ENCODE measurements around the gene SLC22A14.
"Not testable (repeated sequence)": the region's sequence is repeated elsewhere in the genome, so short reads cannot be mapped to it uniquely, and the experiment has no call there.

Gene SLC22A14

DNA sequence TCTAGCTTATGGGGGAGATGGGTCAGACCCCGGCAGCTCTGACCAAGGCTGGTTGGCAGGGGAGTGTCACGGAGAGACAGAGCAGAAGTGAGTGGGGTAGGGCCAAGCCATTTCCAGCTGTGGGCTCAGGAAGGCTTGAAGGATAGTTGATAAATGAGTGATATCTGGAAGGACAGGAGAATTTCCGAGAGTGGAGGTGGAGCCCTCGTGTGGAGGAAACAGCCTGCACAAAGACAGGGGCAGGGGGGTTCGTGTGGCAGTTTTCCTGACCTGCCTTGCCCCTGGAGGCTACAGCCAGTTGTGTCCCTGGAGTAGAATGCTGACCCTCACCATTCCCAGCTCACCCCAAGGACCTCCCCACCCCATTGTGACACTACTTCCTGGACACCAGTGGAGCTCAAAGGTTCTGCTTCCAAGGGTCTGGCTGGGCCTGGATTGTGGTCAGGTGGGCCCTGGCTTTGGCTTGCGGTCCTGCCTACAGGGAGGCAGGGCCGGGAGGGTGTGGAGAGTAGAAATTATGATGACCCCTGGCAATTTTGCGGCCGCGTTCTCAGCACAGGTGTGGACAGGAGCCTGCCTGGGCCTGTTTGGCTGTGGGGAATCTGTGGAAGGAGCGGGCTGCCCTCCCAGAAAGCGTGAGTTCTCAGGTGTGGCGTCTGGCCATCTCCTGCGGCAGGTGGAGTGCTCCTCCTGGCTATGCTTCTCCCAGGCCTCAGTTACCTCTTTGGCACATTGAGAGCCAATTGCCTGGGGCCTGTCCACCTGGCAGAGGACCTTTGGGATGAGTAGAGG, at the start of gene SLC22A14:
Gene SLC22A14, plus strand, starts transcription at position 400 of the 792 bp plus-strand sequence. CDS start 23,733 bp downstream, outside the sequence.
- DNase-seq: no peak

DNA sequence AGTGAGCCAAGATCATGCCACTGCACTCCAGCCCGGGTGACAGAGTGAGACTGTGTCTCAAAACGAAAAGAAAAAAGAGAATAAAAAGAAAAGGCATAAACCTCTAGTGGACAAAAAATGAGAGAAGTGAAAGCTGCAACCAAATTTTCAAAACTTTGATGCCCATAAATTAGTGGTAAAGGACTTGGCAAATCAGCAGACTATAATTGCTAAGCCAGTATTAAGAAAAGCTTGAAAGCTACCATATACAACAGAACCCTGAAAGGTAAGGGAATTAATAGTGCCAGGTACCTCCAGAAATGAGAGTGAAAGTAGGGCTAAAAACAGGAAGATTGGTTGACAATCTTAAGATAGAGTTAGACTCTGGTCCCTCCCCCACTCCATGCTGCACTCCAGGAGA, 49.4 kb upstream of the SLC22A14 start:
- DNase-seq: no peak

GRCh38 chr3:38235466-38235865, 46.6 kb upstream of the SLC22A14 start:
- DNase-seq: no peak

GRCh38 chr3:38238416-38239008, 43.6 kb upstream of the SLC22A14 start:
- no peak for DNase-seq

GRCh38 chr3:38242812-38243211, 39.3 kb upstream of the SLC22A14 start:
- not testable (repeated sequence) for DNase-seq

DNA sequence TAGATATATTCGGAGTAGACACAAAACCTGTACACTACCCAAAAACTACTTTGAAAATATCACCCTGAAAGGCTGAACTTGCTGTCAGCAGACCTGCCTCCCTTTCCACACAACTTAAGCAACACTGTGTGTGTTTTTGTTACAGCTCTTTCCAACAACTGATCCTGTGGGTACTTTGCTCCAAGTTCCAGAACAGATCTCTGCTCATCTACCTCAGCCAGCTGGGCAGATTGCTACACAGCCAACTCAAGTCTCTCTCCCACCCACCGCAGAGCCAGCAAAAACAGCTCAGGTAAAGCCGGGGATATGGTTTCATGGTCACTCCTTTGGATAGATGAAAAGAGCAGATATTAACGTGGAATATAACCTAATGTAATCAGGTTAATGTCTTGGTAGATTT, 36.2 kb upstream of the SLC22A14 start:
- DNase-seq: no peak

DNA sequence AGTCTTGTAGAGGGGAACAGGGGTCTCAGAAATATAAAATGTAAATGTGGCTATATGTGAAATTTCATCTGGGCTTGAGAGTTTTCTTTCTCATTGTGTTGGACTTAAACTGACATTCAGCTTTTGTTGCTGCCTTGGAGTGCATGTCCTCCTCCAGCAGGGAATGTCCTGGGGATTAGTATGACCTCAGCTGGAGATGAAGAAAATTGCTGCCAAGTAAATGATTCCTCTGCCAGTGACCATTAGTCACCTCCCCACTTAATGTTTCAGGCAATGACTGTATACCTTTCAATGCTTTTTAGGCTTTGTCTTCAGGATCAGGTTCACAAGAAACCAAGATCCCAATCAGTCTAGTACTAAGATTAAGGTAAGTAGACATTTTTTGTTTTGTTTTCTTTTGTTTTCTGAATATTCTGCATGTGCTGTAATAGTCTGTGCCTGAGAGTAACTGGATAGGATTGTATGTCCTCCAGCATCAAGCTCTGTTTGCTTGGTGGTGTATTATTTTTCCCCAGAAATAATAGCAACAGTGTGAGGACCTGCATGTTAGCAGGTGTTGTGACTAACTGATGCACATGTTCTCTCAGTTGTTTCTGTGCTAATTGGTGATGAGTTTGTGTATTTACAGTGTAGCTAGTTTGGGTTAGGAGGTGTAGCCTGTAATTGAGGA, 34.6 kb upstream of the SLC22A14 start:
- no peak for DNase-seq

GRCh38 chr3:38250198-38250597, 31.9 kb upstream of the SLC22A14 start:
- no peak for DNase-seq

GRCh38 chr3:38251197-38251596, 30.9 kb upstream of the SLC22A14 start:
- no peak for DNase-seq

GRCh38 chr3:38253704-38254103, 28.4 kb upstream of the SLC22A14 start:
- DNase-seq: no peak

GRCh38 chr3:38254872-38255271, 27.2 kb upstream of the SLC22A14 start:
- DNase-seq: no peak

DNA sequence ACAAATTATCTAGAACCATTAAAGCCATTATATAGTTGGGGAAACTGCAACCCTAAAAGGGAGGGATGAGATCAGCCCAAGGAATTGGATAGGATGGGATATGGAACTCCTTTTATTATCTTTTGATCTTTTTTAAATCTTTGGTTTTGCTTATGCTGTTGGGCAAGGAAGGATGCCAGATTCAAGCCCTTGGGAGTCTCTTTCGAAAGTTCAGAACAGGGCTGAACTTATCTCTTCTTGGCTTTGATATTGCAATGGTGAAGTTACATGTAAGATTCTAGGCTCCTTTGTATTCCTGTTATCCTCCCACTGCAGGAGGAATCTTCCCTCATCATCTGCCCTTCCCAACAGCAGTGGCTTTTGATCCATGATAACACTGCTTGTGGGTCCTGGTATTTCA, 26.5 kb upstream of the SLC22A14 start:
- no peak for DNase-seq

- DNase-seq: no peak
Measured at GRCh38 chr3:38257583-38257982, 24.5 kb upstream of the SLC22A14 start.

DNA sequence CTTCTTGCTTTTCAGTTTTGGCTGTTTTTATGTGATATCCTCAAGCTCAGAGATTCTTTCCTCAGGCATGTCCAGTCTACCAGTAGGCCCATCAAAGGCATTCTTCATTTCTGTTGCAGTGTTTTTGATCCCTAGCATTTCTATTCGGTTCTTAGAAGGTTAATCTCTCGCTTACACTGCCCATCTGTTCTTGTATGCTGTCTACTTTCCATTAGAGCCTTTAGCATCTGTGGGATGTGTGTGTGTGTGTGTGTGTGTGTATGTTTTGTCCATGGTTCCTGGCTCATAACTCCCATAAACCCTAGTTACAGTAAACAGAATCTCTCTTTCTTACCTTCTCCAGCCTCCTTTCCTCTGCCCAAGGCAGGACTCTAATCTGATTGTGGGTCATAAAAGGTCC, 21.6 kb upstream of the SLC22A14 start:
- no peak for DNase-seq

- no peak for DNase-seq
Measured at GRCh38 chr3:38264353-38264771, 17.7 kb upstream of the SLC22A14 start.

DNA sequence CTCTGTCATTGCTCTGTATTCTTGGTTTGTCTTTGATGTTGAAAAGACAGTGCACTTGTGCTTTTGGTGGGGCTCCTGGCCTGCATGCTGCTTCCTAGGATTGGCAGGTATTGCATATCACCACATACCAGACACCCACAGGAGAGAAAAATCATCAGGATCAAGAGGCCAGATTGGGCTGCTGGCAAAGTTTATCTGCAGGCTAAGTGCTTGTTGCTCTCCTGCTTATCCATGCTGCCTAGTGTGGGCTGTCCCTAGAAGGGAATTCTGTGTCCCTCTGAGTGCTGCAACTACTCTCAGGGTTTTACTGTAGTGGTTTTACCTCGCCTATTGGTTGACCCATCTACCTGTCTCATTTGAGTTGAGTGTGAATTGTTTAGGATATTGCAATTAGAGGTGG, 17.3 kb upstream of the SLC22A14 start:
- no peak for DNase-seq

- no peak for DNase-seq
Measured at GRCh38 chr3:38265604-38266307, 16.3 kb upstream of the SLC22A14 start, which contains the start of gene SLC22A13. SLC22A13 (plus strand) TSS chr3:38265812; CDS start chr3:38265861, 49 bp downstream.

GRCh38 chr3:38266810-38267209, 15.3 kb upstream of the SLC22A14 start:
- no peak for DNase-seq

DNA sequence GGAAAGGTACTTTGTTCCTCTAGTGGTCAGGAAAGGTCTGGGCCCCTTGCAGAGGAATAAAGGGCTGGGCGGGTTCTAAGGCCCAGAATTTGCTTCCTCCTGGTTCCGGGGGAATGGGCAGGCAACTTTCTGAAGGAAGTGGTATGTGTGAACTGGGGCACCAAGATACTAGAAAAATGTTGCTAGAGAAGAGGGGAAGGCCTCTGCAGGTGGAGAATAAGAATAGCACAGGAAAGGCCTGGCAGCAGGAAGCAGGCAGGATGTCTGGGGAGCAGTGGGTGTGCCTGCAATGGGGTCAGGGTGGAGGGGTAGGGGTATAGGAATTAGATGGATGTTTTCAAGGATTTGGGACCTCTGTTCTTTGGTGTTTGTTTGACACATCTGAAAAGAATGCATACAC, 14.4 kb upstream of the SLC22A14 start:
- no peak for DNase-seq

DNA sequence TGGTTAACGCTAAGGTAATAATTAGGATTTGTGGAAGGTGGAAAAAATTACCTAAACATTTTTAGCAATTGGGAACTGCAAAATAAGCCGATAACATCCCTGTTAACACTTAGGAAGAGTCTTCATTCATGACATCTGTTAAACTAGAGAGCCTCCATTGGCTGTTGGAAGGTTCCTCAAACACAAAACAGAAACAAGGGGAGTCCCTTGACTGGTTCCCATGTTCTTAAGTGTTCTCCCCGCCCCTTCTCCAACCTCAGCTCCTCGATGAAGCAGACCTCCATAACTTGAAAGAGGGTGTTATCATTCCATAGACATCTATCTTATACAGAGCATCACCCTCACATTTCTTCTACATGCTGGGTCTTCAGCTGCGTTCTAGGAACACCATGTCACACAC, 14.0 kb upstream of the SLC22A14 start:
- DNase-seq: no peak

DNA sequence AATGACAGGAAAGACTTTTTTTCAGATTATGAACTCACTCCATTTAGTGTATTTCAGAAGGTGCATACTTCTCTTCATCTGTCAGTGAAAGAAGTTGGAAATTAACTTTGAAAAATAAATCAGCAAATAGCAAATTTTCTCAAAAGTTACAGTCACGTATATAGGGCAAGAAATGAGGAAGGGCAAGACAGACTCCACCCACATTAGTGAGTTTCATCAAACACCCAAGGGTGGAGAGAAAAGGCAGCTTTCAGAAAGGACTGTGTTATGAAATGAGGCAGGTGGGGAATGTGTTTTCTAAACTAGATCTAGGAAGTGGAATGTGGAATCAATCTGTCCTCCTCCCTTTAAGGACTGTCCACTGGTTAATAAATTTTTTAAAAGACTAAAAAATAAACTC, 13.6 kb upstream of the SLC22A14 start:
- no peak for DNase-seq

DNA sequence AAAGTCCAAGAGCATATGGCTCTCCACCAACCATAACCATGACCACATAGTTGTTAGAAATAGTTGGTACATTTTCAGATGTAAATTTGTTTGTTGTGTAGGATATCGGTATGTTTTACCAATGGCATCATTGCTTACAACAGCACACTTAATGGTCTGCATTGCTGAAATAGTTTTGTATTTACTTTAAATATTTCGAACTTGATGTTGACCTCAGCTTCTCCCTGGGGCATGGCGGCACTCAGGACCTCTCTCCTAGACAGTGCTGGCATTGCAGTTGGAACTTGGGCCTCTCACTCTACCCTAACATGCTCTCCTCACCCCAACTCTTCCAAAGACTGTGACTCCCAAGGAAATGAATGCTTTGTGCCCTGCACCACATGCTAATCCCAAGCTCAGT, 11.5 kb upstream of the SLC22A14 start:
- DNase-seq: no peak

DNA sequence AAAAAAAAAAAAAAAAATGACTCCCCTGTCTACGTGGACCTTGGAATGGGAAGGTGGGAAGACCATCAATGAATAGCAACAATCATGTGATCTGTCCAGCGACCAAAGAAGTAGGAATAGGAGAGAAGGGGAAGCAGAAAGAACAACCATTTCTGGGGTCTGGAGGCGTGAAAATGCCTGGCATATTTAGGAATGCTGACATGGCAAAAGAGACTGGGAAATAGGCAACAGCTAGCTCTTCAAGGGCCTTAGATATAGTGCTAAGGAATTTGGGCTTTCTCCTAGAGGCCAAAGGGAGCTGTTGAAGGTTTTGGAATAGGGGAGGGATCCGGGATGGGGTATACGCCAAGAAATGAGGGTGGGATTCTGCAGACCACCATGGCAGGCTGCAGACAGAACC, 10.5 kb upstream of the SLC22A14 start:
- DNase-seq: no peak
